Uterus (tissue), 4 donors: ENCODE data around the gene LTV1. TPM values are rescaled to one million over a fixed set of nuclear protein-coding genes. Genes with fewer than 3 reads are reported as not detected.

ENCODE experiments used
- DNase-seq, 2 donors: peaks; one replicate each; pipeline ENCODE4 v3.0.0-alpha.2; 2019 to 2020
- H3K27ac ChIP-seq, 2 donors: fragments of 200-600 bp; sonication (generic); 1 replicate in 1 of 2; 2 replicates in 1 of 2; pipeline ENCODE4 v1.5.1; 2016 to 2018
- H3K27me3 ChIP-seq, 2 donors: fragments of 200-600 bp; sonication (generic); one replicate each; pipeline ENCODE4 v1.5.1; 2018 to 2019; ENCODE audit warnings: control low read depth in 1 of 2
- H3K36me3 ChIP-seq, 2 donors: fragments of 200-600 bp; sonication (generic); one replicate each; pipeline ENCODE4 v1.5.1; 2019; ENCODE audit warnings: control low read depth in 1 of 2
- H3K4me1 ChIP-seq, 2 donors: fragments of 200-600 bp; sonication (generic); one replicate each; pipeline ENCODE4 v1.5.1; 2018 to 2019; ENCODE audit warnings: control low read depth in 1 of 2
- H3K4me3 ChIP-seq, 2 donors: fragments of 200-600 bp; sonication (generic); 1 replicate in 1 of 2; 2 replicates in 1 of 2; pipeline ENCODE4 v1.5.1; 2018 to 2019; ENCODE audit warnings: mild to moderate bottlenecking in 1 of 2
- H3K9me3 ChIP-seq, 2 donors: fragments of 200-600 bp; sonication (generic); one replicate each; pipeline ENCODE4 v1.5.1; 2019; ENCODE audit warnings: control low read depth in 1 of 2
- CTCF ChIP-seq, 4 experiments: fragments of 200-600 bp in 2 of 4; fragments of 450-650 bp in 2 of 4; sonication (generic) in 2 of 4; IDR thresholded peaks; one replicate each; pipeline ENCODE4 v1.5.1; 2016 to 2019; ENCODE audit warnings: antibody characterized with exemption in 4 of 4, mild to moderate bottlenecking in 2 of 4, moderate library complexity in 1 of 4
- POLR2A ChIP-seq, 2 donors: fragments of 450-650 bp; IDR thresholded peaks; one replicate each; pipeline ENCODE4 v1.6.1; 2016; ENCODE audit warnings: antibody characterized with exemption in 2 of 2, mild to moderate bottlenecking in 1 of 2, moderate library complexity in 1 of 2
- intact Hi-C: fragments of 100-400 bp; cut with DNase I; formaldehyde crosslinking; loops from one replicate; pipeline ENCODE4 v1.15.1; 2023; ENCODE audit warnings: low total_unique reads
- total RNA-seq, 4 donors: library from RNA; depleted of rRNA in 3 of 4; stranded (reverse); fragments of >200 nt in 3 of 4; gene quantifications; one replicate each; pipeline versions ENCODE4 v1.1.0 to v1.2.4, GENCODE V29; 2014 to 2023
- donor health status: DM: yes; HTN: yes; CAD: no.

Gene LTV1
- total RNA-seq, 4 donors from 2014 or later, result 5.4 to 28.1 (median 14.2) TPM

GRCh38 chr6:143900358-143900757 is 57.2 kb downstream of the LTV1 start:
- Histone ChIP-seq H3K9me3 (no peaks in the 10 kb centered on the region), H3K4me3 (no peak overlapping the region), H3K4me1 (peaks cover 0 to 11% of the 10 kb centered on the region in 2 donors), H3K27me3 (no peaks in the 10 kb centered on the region), H3K36me3 (no peaks in the 10 kb centered on the region), H3K27ac (no peak overlapping the region)
- DNase-seq, result no peak
- TF ChIP-seq POLR2A (IDR thresholded peaks at IDR 0.05) (no peak), CTCF (IDR thresholded peaks at IDR 0.05) (no peak)
- intact Hi-C loops, result no loop called here

- no peaks in the 10 kb centered on the region for H3K9me3 ChIP-seq
- peaks cover 0 to 11% of the 10 kb centered on the region in 2 donors for H3K4me1 ChIP-seq
- intact Hi-C loops, result no loop called here
- H3K27me3 ChIP-seq, result no peaks in the 10 kb centered on the region
- DNase-seq, result peak; percentile 65 to 73
- H3K4me3 ChIP-seq, result no peak overlapping the region
- H3K36me3 ChIP-seq, result no peaks in the 10 kb centered on the region
- peak overlapping the region; percentile 60 to 76 for H3K27ac ChIP-seq
- no peak for TF ChIP-seq CTCF (IDR thresholded peaks at IDR 0.05)
Observed at GRCh38 chr6:143901885-143902750, 59.0 kb downstream of the LTV1 start.

- Histone ChIP-seq H3K4me3 (no peak overlapping the region), H3K36me3 (no peaks in the 10 kb centered on the region), H3K27me3 (no peaks in the 10 kb centered on the region), H3K4me1 (peaks cover 0 to 11% of the 10 kb centered on the region in 2 donors), H3K9me3 (no peaks in the 10 kb centered on the region), H3K27ac (peak overlapping the region; percentile 60 to 76)
- no peak for DNase-seq
- TF ChIP-seq POLR2A (IDR thresholded peaks at IDR 0.05), result no peak
- TF ChIP-seq CTCF (IDR thresholded peaks at IDR 0.05), result no peak
- intact Hi-C loops, result no loop called here
Observed at GRCh38 chr6:143902827-143903226, 59.7 kb downstream of the LTV1 start.

- H3K4me1 ChIP-seq, result no peaks in the 10 kb centered on the region
- peaks cover 0 to 7% of the 10 kb centered on the region in 2 donors for H3K9me3 ChIP-seq
- H3K27ac ChIP-seq, result no peak overlapping the region
- DNase-seq, result no peak
- H3K36me3 ChIP-seq, result no peaks in the 10 kb centered on the region
- intact Hi-C loops, result no loop called here
- no peak overlapping the region for H3K4me3 ChIP-seq
- no peaks in the 10 kb centered on the region for H3K27me3 ChIP-seq
- TF ChIP-seq POLR2A (IDR thresholded peaks at IDR 0.05) (no peak), CTCF (IDR thresholded peaks at IDR 0.05) (no peak)
Observed at GRCh38 chr6:143911028-143911427, 67.9 kb downstream of the LTV1 start.

GRCh38 chr6:143912671-143913070 is 69.5 kb downstream of the LTV1 start:
- Histone ChIP-seq H3K4me3 (no peak overlapping the region), H3K36me3 (no peaks in the 10 kb centered on the region), H3K27me3 (no peaks in the 10 kb centered on the region), H3K4me1 (no peaks in the 10 kb centered on the region), H3K9me3 (peaks cover 0 to 7% of the 10 kb centered on the region in 2 donors), H3K27ac (no peak overlapping the region)
- no peak for DNase-seq
- TF ChIP-seq CTCF (IDR thresholded peaks at IDR 0.05) (no peak), POLR2A (IDR thresholded peaks at IDR 0.05) (no peak)
- intact Hi-C loops, result no loop called here
